GM13976 (cell line): ENCODE measurements around the gene THBS3.
"Not testable (repeated sequence)": the region's sequence is repeated elsewhere in the genome, so short reads cannot be mapped to it uniquely, and the experiment has no call there.

ENCODE experiments used
- DNase-seq: peaks from one replicate; pipeline ENCODE4 v3.0.0; 2012; ENCODE audit warnings: low spot score
- in situ Hi-C: fragments of 300-500 bp; cut with MboI; formaldehyde crosslinking; loops from one replicate; pipeline ENCODE4 v1.12.0; 2022; ENCODE audit warnings: low sequenced_read_pairs, mixed read lengths, inconsistent platforms; ENCODE audit not compliant: unreplicated experiment
- TF ChIP-seq, protein P1 (sequence below): IDR thresholded peaks from 2 replicates; pipeline ENCODE4 v1.5.1; 2012; ENCODE audit warnings: borderline replicate concordance, mild to moderate bottlenecking; ENCODE audit not compliant: insufficient read depth; ENCODE audit errors: extremely low read depth, missing control alignments, control extremely low read depth

Gene THBS3

DNA sequence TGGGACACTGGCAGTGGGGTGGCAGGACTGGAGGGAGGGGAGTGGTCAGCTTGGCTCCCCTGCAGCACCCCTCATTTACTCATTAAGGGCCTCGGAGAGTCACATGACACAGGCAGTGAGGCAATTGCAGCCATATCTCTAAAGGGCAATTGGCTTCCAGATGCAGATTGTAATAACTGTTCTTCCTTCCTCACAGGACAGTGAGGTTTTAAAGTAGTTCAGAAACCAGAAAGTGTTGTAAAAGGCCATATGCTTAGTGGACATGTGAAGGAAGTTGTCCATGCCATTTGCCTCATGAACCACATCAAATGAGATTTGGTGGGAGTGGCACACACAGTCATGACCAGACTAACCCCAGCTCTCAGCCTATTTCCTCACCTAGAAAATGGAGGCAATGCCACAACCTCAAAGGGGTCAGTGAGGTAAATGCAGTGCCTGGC lies 11.9 kb upstream of the THBS3 start:
- no peak for DNase-seq
- in situ Hi-C loops, result no loop called here

GRCh38 chr1:155218854-155219591 lies 11.3 kb upstream of the THBS3 start:
- TF ChIP-seq, protein P1, sequence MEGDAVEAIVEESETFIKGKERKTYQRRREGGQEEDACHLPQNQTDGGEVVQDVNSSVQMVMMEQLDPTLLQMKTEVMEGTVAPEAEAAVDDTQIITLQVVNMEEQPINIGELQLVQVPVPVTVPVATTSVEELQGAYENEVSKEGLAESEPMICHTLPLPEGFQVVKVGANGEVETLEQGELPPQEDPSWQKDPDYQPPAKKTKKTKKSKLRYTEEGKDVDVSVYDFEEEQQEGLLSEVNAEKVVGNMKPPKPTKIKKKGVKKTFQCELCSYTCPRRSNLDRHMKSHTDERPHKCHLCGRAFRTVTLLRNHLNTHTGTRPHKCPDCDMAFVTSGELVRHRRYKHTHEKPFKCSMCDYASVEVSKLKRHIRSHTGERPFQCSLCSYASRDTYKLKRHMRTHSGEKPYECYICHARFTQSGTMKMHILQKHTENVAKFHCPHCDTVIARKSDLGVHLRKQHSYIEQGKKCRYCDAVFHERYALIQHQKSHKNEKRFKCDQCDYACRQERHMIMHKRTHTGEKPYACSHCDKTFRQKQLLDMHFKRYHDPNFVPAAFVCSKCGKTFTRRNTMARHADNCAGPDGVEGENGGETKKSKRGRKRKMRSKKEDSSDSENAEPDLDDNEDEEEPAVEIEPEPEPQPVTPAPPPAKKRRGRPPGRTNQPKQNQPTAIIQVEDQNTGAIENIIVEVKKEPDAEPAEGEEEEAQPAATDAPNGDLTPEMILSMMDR, result no peak
- no peak for DNase-seq
- in situ Hi-C loops, result no loop called here

More for the DNA sequence above, 11.9 kb upstream of the THBS3 start:
- TF ChIP-seq, protein P1, result no peak

DNA sequence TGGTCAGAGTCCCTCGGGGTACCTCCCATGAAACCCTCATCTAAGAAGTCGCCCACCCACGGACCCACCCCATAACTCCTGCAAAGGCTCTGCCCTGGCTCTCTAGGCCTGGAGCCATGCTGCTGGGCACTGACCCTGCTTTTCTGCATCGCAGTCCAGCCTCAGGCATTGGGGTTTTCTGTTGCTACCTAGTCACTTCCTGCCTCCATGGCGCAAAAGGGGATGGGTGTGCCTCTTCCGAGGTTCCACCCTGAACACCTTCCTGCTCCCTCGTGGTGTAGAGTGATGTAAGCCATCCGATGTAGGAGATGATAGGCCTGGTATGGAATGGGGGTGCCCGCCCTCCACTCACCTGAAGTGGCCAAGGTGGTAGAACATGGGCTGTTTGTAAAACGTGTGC lies 7.0 kb upstream of the THBS3 start:
- DNase-seq, in situ Hi-C loops: not testable (repeated sequence)

DNA sequence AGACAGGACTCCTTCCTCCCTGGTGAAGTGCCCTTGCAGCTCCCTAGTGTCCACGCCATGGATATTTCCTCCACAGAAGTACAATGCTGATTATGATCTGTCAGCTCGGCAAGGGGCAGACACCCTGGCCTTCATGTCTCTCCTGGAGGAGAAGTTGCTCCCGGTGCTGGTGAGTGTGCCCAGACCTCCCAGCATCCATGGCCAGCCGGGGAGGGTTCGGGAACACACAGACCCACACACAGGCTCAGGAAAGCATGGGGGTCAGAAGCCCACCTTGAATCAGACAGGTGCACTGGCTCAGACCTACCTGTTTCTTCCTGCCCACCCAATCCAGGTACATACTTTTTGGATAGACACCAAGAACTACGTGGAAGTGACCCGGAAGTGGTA lies 4.3 kb upstream of the THBS3 start:
- DNase-seq, in situ Hi-C loops: not testable (repeated sequence)

GRCh38 chr1:155211381-155212050 lies 3.8 kb upstream of the THBS3 start:
- in situ Hi-C loops, DNase-seq: not testable (repeated sequence)

DNA sequence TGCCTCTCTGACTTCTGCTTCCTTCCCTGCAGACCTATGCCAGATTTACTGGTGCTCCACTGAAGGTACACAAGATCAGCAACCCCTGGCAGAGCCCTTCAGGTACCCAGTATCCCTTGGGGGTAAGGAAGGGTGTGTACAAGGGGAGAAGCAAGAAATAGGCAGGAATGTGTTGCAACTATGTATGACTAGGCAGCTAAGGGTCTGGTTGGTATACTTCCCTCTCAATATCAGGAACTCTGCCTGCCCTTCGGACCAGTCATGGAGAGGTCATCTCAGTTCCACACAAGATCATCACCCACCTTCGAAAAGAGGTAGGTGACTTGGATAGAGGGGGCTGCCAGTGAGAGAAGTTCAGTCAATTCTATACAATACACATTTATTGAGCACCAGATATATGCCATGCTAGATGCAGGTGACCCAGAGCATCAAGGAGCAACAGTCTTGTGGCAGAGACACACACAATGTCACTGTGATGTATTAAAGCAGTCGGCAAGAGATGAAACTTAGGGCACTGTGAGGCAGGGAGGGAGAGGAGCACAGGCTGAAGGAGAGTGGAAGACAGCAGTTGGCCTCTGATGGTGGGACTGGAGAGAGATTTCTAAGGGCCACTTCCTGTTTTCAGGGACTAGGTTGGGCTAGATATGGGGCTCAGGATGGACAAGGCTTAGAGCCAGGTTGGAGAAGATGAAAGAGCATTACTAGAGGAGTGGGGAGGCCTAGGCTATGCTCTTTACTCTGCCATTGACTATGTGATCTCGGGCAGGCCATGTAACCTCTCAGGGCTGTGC lies 2.8 kb upstream of the THBS3 start:
- in situ Hi-C loops, result no loop called here
- no peak for DNase-seq
- TF ChIP-seq, protein P1, result no peak

GRCh38 chr1:155209312-155209721 lies 1.6 kb upstream of the THBS3 start:
- no peak for DNase-seq
- in situ Hi-C loops, result no loop called here
- TF ChIP-seq, protein P1, result no peak

DNA sequence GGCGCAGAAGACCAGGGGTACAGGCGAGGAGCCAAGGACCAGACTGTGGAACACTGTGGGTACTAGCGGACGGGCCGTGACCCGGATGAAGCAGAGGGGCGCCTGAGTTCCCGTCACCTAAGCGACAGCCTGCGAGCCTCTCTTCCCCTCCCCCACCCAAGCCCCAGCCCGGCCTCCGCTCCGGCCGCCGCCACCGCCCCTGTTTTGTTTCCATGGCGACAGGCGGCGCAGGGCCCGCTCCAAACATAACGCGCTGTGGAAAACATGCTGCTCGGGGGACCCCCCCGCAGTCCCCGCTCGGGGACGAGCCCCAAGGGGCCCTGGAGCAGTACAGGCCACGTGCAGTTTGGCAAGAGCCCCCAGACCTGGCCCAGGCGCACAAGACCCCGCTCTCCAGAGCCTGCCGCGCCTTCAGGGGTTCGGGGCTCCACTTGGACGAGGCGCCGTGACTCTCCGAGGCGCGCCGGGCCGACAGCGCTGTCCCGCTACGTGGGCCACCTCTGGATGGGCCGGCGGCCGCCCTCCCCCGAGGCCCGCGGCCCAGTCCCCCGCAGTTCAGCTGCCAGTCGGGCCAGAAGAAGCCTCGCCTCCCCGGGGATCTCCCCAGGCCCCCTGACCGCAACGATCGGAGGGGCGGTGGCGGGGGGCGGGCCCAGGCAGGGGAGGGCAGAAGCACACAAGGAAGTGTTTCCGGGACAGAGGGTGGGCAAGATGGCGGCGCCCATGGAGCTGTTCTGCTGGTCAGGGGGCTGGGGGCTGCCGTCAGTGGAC lies 1.0 kb upstream of the THBS3 start, which contains the start of gene MTX1:
TSS of gene MTX1 (plus strand) at position 155 of the 771 bp plus-strand sequence. CDS start at position 265, 110 bp downstream.
- DNase-seq, result peak; percentile 93
- TF ChIP-seq, protein P1, result no peak
- in situ Hi-C loops, result no loop called here
